Endothelial cell of umbilical vein (primary cell): ENCODE results near the gene CNTD1. TPM values are rescaled to one million over a fixed set of nuclear protein-coding genes. Genes with fewer than 3 reads are reported as not detected.

Source experiments
- BruUV-seq: library from RNA; stranded (reverse); fragments of 400-500 nt; replicated peaks from 2 replicates; lab custom pipeline; 2021; lab: Mats Ljungman, UMichigan
- CTCF ChIA-PET: fragments of 300-600, 350-600 bp; sonication (Branson Sonifier 250); formaldehyde crosslinking; loops from one replicate; lab custom pipeline; 2021; ENCODE audit warnings: antibody characterized with exemption, inconsistent platforms; lab: Charles Lee
- POLR2A ChIA-PET: fragments of 300-600, 350-600 bp; sonication (Branson Sonifier 250); formaldehyde crosslinking; loops from one replicate; lab custom pipeline; 2021; ENCODE audit warnings: antibody characterized with exemption, inconsistent platforms; lab: Charles Lee
- DNase-seq: peaks from one replicate; pipeline ENCODE4 v3.0.0-alpha.2; 2011; ENCODE audit warnings: low read depth, low spot score
- FAIRE-seq: peaks from 2 replicates; lab custom pipeline; 2011; peaks lifted over from hg19 to GRCh38; lab: Jason Lieb, UNC
- H2AFZ ChIP-seq: 2 replicates; pipeline ENCODE4 v1.6.0; 2012; ENCODE audit warnings: low read depth, low read length, control low read depth, inconsistent platforms
- H3K27ac ChIP-seq: 2 replicates; pipeline ENCODE4 v1.5.1; 2011; ENCODE audit warnings: low read depth, mild to moderate bottlenecking, control low read depth, low read length, moderate library complexity; ENCODE audit not compliant: insufficient read depth
- H3K27me3 ChIP-seq, 2 experiments: 2 replicates each; pipeline versions ENCODE4 v1.6.0 to v1.6.1; 2011; ENCODE audit warnings: low read length in 2 of 2, mixed read lengths in 1 of 2; ENCODE audit not compliant: control insufficient read depth in 2 of 2, insufficient read depth in 2 of 2
- H3K36me3 ChIP-seq, 2 experiments: 2 replicates in 1 of 2; 3 replicates in 1 of 2; pipeline ENCODE4 v1.5.1; 2011; ENCODE audit warnings: low read length in 2 of 2, mild to moderate bottlenecking in 1 of 2, moderate library complexity in 1 of 2; ENCODE audit not compliant: control insufficient read depth in 2 of 2, insufficient read depth in 2 of 2; ENCODE audit errors: extremely low read depth in 1 of 2
- H3K4me1 ChIP-seq: 3 replicates; pipeline ENCODE4 v1.5.1; 2011; ENCODE audit warnings: mild to moderate bottlenecking, low read length; ENCODE audit not compliant: control insufficient read depth, insufficient read depth; ENCODE audit errors: extremely low read depth
- H3K4me2 ChIP-seq: 2 replicates; pipeline ENCODE4 v1.6.1; 2011; ENCODE audit warnings: low read length, control low read depth, mixed read lengths; ENCODE audit not compliant: insufficient read depth
- H3K4me3 ChIP-seq, 3 experiments: fragments of 200-600 bp in 1 of 3; sonication (generic), shearing (Covaris generic) in 1 of 3; replicated peaks in 1 of 3; 2 replicates each; pipeline ENCODE4 v1.5.1; 2011 to 2016; ENCODE audit warnings: control low read depth in 3 of 3, low read length in 3 of 3, mild to moderate bottlenecking in 2 of 3, inconsistent platforms in 1 of 3, low read depth in 1 of 3, moderate library complexity in 1 of 3; ENCODE audit not compliant: insufficient read depth in 1 of 3
- H3K79me2 ChIP-seq: 2 replicates; pipeline ENCODE4 v1.6.0; 2012; ENCODE audit warnings: low read length, inconsistent platforms; ENCODE audit not compliant: control insufficient read depth, insufficient read depth
- H3K9ac ChIP-seq: replicated peaks from 2 replicates; pipeline ENCODE3; 2011; ENCODE audit warnings: low read length, control low read depth; ENCODE audit not compliant: insufficient read depth; ENCODE audit errors: extremely low read depth
- H3K9me1 ChIP-seq: replicated peaks from 3 replicates; pipeline ENCODE4 v1.6.0; 2011; ENCODE audit warnings: mild to moderate bottlenecking, low read length; ENCODE audit not compliant: control insufficient read depth, insufficient read depth; ENCODE audit errors: extremely low read depth
- H3K9me3 ChIP-seq: replicated peaks from 2 replicates; pipeline ENCODE4 v1.5.1; 2012; ENCODE audit warnings: low read length, inconsistent platforms; ENCODE audit not compliant: control insufficient read depth, insufficient read depth
- H4K20me1 ChIP-seq: replicated peaks from 2 replicates; pipeline ENCODE3; 2011; ENCODE audit warnings: mild to moderate bottlenecking, low read length; ENCODE audit not compliant: control insufficient read depth, insufficient read depth; ENCODE audit errors: extremely low read depth
- FOS ChIP-seq: IDR thresholded peaks from 2 replicates; pipeline ENCODE4 v1.6.1; 2011; ENCODE audit warnings: mild to moderate bottlenecking, low read length, moderate library complexity, borderline replicate concordance; ENCODE audit not compliant: insufficient read depth
- GATA2 ChIP-seq: IDR thresholded peaks from 2 replicates; pipeline ENCODE4 v1.7.0; 2011; ENCODE audit warnings: low read depth, mild to moderate bottlenecking, moderate library complexity, mixed read lengths, low read length; ENCODE audit not compliant: insufficient read length, insufficient read depth
- POLR2A ChIP-seq: IDR thresholded peaks from 2 replicates; pipeline ENCODE4 v1.6.1; 2012; ENCODE audit warnings: low read depth, mild to moderate bottlenecking, control low read depth, low read length
- POLR2AphosphoS5 ChIP-seq: IDR thresholded peaks from 2 replicates; pipeline ENCODE4 v1.6.1; 2012; ENCODE audit warnings: low read depth, mild to moderate bottlenecking, control low read depth, low read length, moderate library complexity; ENCODE audit not compliant: insufficient read depth
- dilution Hi-C: fragments of 300-500 bp; cut with MboI; formaldehyde crosslinking; loops from one replicate; pipeline ENCODE4 v1.15.0; 2019; ENCODE audit warnings: low sequenced_read_pairs; ENCODE audit not compliant: extremely low pct_ligation_motif_present
- intact Hi-C: fragments of 100-400 bp; cut with micrococcal nuclease; formaldehyde crosslinking; loops from one replicate; pipeline ENCODE4 v1.10.0; 2022
- polyA plus RNA-seq, 4 experiments: library from polyadenylated mRNA; depleted of rRNA in 3 of 4; stranded (reverse) in 3 of 4; unstranded in 1 of 4; fragments of >200 nt; gene quantifications; 2 replicates each; pipeline versions ENCODE4 v1.2.1 to v1.2.3, GENCODE V29; 2011 to 2012; ENCODE audit warnings: missing spikeins in 1 of 4
- total RNA-seq: library from RNA; stranded (reverse); gene quantifications from 2 replicates; pipeline ENCODE4 v1.2.3, GENCODE V29; 2021
- TF ChIP-seq, protein P1 (sequence below), 2 donors: IDR thresholded peaks; 1 replicate in 1 of 2; 2 replicates in 1 of 2; pipeline ENCODE4 v1.5.1; 2011; ENCODE audit warnings: low read length in 2 of 2, mild to moderate bottlenecking in 2 of 2, moderate library complexity in 2 of 2, control low read depth in 1 of 2, inconsistent platforms in 1 of 2, low read depth in 1 of 2; ENCODE audit not compliant: insufficient read depth in 1 of 2; ENCODE audit errors: extremely low read depth in 1 of 2
- TF ChIP-seq, protein P2 (sequence below): IDR thresholded peaks from 2 replicates; pipeline ENCODE4 v1.6.1; 2011; ENCODE audit not compliant: insufficient read depth, insufficient read length

CNTD1 gene
- total and polyA plus RNA-seq, 2 donors (not counting 3 experiments of a cell fraction or from before 2014, with no cell fraction given), result not detected

DNA sequence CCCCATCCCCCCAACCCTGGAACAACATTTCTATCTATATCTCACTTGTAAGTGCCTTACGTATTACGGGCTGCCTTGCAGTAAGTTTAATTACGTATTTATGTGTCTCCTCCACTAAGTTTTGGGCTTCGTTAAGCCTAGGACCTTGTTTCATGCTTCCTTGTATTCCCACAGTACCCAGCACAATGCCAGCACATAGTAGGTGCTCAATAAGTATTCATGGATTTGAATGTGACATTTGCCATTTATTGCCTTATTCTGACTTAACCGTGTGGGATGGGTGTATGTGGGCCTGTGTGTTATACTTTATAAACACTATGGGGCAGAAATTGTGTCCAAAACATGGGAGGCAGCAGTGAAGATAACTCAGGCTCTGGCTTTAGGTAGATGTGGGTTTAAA lies 6.1 kb upstream of the CNTD1 start:
- H2AFZ ChIP-seq, result no peak overlapping the region
- FAIRE-seq, result no peak

More for the DNA sequence above, 6.1 kb upstream of the CNTD1 start:
- Histone ChIP-seq H3K27ac (no peak overlapping the region), H3K9me1 (no peaks in the 10 kb centered on the region), H4K20me1 (no peaks in the 10 kb centered on the region), H3K4me2 (no peak overlapping the region), H3K27me3 (no peaks in the 10 kb centered on the region), H3K36me3 (peaks cover 0 to 2% of the 10 kb centered on the region in 2 experiments), H3K9ac (no peak overlapping the region), H3K4me1 (peaks cover 6% of the 10 kb centered on the region), H3K9me3 (no peaks in the 10 kb centered on the region), H3K79me2 (no peaks in the 10 kb centered on the region), H3K4me3 (no peak overlapping the region)
- DNase-seq, result no peak
- ChIA-PET CTCF (no interaction called here), POLR2A (interaction anchor here (0.7 kb wide), 1 partner anchor 11 kb away, joined by 4 read pairs; no protein-coding TSS in a partner anchor)
- dilution Hi-C loops, result no loop called here
- TF ChIP-seq GATA2 (no peak), POLR2AphosphoS5 (no peak), FOS (no peak), POLR2A (no peak)
- TF ChIP-seq, protein P1, sequence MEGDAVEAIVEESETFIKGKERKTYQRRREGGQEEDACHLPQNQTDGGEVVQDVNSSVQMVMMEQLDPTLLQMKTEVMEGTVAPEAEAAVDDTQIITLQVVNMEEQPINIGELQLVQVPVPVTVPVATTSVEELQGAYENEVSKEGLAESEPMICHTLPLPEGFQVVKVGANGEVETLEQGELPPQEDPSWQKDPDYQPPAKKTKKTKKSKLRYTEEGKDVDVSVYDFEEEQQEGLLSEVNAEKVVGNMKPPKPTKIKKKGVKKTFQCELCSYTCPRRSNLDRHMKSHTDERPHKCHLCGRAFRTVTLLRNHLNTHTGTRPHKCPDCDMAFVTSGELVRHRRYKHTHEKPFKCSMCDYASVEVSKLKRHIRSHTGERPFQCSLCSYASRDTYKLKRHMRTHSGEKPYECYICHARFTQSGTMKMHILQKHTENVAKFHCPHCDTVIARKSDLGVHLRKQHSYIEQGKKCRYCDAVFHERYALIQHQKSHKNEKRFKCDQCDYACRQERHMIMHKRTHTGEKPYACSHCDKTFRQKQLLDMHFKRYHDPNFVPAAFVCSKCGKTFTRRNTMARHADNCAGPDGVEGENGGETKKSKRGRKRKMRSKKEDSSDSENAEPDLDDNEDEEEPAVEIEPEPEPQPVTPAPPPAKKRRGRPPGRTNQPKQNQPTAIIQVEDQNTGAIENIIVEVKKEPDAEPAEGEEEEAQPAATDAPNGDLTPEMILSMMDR (IDR thresholded peaks at IDR 0.05; ENCODE audit: extremely low read depth in 1 of 2, insufficient read depth in 1 of 2, low read depth in 1 of 2, low read length in 2 of 2), result no peak
- TF ChIP-seq, protein P2, sequence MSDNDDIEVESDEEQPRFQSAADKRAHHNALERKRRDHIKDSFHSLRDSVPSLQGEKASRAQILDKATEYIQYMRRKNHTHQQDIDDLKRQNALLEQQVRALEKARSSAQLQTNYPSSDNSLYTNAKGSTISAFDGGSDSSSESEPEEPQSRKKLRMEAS, result no peak
- BruUV-seq, result no TSS peak
- intact Hi-C loops, result no loop called here
